HG02973 (cell line): Measurements from ENCODE around the gene EXO1.

ENCODE experiments used
- ATAC-seq: cut with Tn5 transposase; IDR thresholded peaks from one replicate; pipeline ENCODE4 v1.9.1; 2021; ENCODE audit warnings: moderate library complexity; ENCODE audit not compliant: unreplicated experiment

Gene EXO1

DNA sequence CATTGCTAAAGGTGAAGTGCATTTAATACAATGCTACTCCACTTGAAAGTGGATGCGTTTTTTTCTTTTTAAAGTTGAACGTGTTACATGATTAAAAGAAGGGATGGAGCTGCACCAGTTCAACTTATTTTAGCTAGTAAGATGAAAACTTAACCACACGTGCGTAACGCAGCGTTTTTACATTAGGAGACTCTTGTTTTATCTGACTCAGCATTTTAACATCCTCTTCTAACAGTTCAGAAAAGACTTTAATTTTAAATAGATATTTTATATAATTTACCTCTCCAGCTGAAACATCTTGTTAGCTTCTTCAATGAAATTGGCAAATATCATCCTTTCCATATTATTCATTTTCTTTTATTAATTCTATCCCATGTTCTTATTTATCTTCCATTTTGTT, 33.4 kb downstream of the EXO1 start:
- no peak for ATAC-seq

GRCh38 chr1:241883159-241883558, 35.2 kb downstream of the EXO1 start:
- ATAC-seq: no peak

- ATAC-seq: no peak
Measured at GRCh38 chr1:241888232-241888631, 40.2 kb downstream of the EXO1 start.

- no peak for ATAC-seq
Measured at GRCh38 chr1:241891296-241891695, 43.3 kb downstream of the EXO1 start.

DNA sequence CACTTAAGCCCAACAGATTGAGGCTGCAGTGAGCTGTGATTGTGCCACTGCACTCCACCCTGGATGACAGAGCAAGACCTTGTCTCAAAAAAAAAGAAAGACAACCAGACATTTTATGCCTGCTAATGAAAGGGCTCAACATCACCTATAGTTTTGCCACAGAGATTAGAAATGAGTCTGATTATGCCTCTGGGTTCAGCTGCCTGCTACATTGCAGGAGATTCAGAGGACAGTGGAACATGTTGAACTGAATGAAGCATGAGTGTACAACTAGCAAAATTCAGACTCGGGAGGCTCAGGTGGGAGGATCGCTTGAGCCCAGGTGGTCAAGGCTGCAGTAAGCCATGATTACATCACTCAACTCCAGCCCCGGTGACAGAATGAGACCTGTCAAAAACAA, 46.0 kb downstream of the EXO1 start:
- ATAC-seq: no peak

GRCh38 chr1:241895013-241895412, 47.0 kb downstream of the EXO1 start:
- peak; percentile 83 for ATAC-seq

- ATAC-seq: no peak
Measured at GRCh38 chr1:241896670-241896962, 48.6 kb downstream of the EXO1 start.

DNA sequence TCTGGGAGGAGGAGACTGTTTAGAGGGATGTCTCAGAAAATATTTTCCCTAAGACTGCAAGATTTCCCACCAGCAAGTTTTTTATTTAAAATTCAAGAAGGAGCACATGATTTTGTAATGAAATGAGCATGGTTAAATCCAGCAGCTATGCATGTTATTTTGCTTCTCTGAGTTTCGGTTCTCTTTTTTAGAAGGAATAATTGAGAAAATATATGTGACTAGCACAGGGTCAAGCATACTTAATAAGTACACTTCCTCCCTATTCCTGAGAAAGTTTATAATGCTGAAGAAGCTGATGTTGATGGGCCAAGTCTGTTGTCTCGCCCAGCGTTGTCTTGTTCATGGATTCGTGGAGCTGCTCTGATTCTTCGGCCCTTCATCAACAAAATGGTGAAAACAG, 51.2 kb downstream of the EXO1 start:
- no peak for ATAC-seq

DNA sequence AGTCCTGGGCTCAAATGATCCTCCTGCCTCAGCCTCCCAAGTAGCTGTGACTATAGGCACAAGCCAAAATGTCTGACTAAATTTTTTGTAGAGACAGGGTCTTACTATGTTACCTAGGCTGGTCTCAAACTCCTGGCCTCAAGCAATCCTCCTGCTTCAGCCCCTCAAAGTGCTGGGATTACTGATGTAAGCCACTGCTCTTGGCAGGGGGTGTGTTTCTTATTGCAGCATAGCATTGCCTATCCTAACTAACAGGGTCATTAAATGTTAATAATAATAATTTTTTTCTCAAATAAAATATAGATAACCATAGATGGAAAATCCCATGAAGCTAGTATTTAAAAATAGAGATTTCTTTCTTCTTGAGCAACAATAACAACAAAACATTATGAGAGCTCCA, 52.4 kb downstream of the EXO1 start:
- no peak for ATAC-seq

DNA sequence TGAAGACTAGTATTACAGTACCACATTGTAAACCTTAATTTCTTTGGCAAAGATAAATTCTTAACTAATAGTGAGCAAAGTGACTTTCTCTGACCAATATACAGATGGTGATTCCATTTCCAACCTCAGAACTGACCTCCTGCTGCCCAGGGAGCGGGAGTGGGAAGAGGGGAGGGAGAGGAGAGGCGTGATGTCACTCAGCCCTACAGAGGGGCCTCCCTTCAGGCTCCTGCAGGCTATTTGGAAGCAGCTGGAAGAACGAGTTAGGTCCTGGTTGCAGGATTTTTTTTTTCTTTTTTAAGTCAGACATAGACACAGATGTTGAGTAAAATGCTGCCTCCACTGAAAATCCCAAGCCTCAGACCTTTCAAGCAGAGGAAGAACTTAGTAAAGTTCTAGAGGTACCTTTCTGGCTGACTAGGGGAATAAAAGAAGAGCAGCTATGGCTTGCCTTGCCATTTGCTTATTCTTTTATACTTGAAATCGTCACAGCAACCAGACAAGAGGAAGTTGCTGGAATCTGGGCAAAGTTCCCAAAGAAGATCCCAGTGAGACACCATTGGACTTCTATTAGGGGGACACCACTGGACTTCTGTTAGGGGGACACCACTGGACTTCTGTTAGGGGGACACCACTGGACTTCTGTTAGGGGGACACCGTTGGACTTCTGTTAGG, 54.5 kb downstream of the EXO1 start:
- ATAC-seq: no peak

DNA sequence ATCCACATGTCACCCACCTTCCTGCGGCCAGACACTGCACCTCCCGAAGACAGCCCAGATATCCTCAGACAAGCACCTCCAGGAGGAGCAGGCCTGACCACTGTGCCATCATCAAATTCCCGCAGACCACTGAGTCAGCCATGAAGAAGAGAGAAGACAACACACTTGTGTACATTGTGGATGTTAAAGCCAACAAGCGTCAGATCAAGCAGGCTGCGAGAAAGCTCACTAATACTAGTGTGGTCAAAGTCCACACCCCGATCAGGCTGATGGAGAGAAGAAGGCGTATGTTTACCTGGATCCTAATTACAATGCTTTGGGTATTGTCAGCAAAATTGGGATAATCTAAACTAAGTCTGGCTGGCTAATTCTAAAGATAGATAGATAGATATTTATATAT, 68.2 kb downstream of the EXO1 start:
- ATAC-seq: no peak

GRCh38 chr1:241917487-241917886, 69.5 kb downstream of the EXO1 start:
- no peak for ATAC-seq

GRCh38 chr1:241918879-241919278, 70.9 kb downstream of the EXO1 start:
- ATAC-seq: no peak

DNA sequence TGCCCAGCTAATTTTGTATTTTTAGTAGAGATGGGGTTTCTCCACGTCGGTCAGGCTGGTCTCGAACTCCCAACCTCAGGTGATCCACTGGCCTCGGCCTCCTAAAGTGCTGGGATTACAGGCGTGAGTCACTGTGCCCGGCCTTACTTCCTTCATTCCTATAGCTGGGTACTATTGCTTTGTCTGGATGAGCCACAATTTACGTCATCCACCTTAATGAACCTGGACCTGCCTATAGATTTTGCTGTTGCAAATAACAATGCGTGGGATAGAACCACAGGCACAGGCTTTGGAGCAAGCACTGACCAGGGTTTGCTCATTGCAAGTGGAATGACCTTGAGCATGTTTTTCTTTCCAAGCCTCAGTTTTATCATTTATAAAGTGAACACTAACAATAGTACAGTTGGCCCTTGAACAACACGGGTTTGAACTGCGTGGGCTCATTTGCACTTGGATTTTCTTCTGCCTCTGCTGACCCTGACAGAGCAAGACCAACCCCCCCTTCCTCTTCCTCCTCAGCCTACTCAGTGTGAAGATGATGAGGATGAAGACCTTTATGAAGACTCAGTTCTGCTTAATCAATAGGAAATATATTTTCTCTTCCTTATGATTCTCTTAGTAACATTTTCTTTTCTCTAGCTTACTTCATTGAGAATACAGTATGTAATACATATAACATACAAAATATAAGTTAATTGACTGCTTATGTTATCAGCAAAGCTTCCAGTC, 76.2 kb downstream of the EXO1 start:
- ATAC-seq: no peak

- no peak for ATAC-seq
Measured at GRCh38 chr1:241926141-241926540, 78.1 kb downstream of the EXO1 start.

- ATAC-seq: no peak
Measured at GRCh38 chr1:241927321-241927720, 79.3 kb downstream of the EXO1 start.

DNA sequence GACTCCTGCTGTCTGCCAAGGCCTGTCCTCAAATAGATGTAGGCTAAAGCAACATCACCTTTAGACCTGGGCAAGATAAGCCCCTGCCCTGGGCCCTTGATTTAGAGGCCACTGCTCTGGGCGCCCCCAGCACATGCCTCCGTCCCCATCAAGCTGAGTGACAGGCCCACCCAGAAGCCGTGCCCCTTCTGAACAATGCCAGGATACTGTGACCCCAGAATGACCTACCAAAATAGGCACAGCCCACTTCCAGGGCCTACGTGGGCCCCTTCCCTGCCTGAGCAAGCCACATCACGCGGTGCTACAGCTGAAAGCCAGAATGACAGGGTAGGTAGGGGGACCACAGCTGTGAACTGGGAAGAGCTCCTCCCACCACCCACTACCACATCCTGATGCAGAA, 84.8 kb downstream of the EXO1 start:
- no peak for ATAC-seq

GRCh38 chr1:241934201-241934848, 86.3 kb downstream of the EXO1 start:
- ATAC-seq: no peak

DNA sequence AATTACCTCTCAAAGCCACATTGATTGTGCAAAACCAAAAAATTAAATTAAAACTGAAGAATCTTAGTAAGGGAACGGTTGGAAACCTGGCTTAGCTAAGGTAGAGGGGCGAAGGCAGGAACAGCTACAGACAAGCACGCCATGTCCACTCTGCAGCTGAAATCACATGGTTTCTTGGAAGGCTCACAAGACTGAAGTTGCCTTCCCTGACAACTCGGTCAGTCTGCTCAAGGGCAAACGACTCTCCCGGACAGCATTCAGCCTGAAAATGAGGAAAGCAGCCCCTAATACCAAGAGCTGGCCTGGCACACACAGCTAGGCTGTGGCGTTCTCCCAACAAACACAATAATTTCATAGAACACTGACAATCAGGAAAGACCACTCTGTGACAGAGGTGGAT, 86.9 kb downstream of the EXO1 start:
- ATAC-seq: no peak
